ENCODE data around the gene DYNLRB2.

DNA sequence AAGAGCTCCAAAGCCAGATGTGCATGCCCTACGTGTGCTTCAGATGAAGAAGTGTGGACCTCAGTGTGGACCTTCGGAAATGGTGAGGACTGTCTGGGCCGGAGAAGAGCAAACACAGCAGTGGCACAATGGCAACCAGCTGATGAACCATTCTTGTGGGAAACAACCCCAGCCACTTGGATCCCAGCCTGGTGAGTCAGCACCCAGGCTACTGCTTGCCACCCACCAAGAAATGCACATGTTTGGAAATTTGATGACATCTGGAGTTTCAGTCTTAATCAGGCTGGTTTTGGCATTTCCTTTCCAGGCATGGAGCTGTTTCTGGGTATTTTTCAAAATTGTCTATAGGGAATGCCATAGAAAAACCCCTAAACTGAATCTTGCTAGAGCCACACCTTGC is 42.7 kb downstream of the DYNLRB2 start:
- TF ChIP-seq CTCF (IDR thresholded peaks at IDR 0.05) (no peak), POLR2A (IDR thresholded peaks at IDR 0.05) (no peak)
